Islet precursor cell (in vitro differentiated cells): Measurements from ENCODE around the gene FAM53A.
"Not testable (repeated sequence)": the region's sequence is repeated elsewhere in the genome, so short reads cannot be mapped to it uniquely, and the experiment has no call there.

ENCODE experiments used
- DNase-seq: peaks from one replicate; pipeline ENCODE4 v3.0.0-alpha.2; 2018

Gene FAM53A

DNA sequence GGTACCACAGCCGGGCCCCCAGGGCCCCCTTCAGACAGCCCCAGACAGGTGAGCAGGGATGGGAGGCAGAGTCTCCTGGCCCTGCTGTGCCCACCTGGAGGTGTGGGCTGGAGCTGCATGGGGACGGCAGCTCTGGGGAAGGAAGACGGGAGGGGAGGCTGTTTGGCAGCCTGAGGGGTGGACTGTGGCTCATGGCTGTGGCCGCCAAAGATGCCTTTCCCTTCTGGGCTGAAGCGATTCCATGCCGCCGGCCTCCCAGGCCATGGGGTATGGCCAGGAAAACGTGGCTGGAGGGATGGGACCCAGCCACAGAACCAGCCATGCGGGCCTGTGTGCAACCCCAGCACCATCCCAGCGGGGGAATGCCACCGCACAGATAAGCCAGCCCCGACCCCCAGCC, 65.7 kb downstream of the FAM53A start:
- no peak for DNase-seq

- no peak for DNase-seq
Observed at GRCh38 chr4:1616557-1616930, 67.6 kb downstream of the FAM53A start.

DNA sequence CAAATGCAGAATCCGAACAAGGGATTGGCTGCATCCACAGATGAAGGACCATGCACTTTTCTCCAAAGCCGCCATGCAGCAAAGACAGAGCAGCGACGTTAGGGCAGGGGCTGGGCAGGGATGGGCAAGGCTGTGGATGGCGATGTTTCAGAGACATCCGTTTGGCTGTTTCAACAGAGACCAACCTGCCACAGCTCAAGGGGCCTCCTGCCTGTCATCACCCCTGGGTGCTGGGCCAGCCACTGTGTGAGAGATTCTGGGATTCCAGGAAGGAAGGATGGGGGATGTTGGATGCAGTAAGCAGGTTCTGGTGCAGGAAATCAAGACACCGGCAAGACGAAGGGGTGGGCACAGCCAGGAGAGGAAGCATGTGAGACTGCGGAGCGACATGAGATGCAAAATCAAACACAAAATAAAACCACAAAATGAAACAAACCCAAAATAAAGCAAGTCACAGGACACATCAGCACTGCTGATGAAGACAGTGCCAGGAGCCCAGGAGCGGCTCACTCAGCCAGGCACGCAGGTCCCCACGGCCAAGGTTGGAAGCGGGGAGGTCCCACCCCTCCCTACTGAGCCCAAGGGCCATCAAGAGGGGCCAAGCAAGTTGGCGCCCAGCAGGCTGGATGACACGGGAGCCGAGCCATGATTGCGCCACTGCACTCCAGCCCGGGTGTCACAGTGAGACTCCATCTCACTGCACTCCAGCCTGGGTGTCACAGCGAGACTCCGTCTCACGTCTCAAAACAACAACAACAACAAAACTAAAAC, 68.1 kb downstream of the FAM53A start:
- no peak for DNase-seq

GRCh38 chr4:1614854-1615595, 69.1 kb downstream of the FAM53A start:
- no peak for DNase-seq

- DNase-seq = no peak
Observed at GRCh38 chr4:1614502-1614853, 69.6 kb downstream of the FAM53A start.

GRCh38 chr4:1614049-1614448, 70.1 kb downstream of the FAM53A start:
- DNase-seq = no peak

- DNase-seq = no peak
Observed at GRCh38 chr4:1613099-1613495, 71.0 kb downstream of the FAM53A start.

DNA sequence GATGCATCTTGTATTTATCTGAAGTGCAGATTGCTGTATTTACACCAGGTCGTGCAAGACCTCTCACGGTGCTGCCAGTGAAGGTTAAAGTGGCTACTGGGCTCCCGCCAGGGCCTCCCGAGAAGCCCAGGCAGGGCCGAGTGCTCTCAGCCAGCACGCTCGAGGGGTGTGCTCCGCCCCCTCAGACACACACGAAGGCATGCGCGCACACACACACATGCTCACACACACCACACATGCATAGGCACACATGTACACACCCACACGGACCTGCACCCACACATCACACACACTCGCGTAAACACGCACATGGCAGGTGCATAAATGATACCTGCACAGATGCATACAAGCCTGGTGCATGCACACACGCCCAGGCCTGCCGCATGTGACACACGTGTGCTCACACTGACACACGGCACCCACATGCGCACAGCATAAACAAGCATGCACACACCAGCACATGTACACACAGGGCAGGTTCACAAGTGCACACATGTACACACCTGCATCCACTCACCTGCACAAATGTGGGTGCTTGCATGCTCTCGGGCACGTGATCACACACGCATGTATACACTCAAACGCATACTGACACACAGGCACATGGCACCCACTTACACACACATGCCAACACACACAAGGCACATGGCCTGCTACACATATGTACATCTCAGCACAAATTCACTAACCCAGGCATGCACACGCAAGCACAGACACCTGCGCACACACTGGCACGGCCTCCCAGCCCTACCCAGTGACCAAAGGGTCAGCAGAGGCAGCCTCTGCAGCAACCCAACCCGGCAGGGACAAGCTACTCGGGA, 71.6 kb downstream of the FAM53A start:
- no peak for DNase-seq

DNA sequence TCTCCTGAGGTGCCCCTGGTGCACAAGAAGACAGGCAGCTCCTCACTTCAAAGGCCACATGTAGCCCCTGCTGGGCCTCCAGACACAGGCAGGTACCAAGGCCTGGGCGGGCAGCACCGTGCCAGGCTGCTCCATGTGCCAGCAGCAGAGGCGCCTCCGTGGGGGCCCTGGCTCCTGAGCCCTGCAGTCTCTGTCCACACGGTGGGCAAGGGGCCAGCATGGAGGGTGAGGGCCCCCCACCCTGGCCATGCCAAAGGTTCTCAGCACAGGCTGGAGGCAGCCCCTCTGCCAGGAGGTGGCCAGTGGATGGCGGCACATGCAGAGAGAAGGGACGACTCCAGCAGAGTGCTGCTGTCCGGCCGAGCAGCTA, 72.6 kb downstream of the FAM53A start:
- DNase-seq = no peak

DNA sequence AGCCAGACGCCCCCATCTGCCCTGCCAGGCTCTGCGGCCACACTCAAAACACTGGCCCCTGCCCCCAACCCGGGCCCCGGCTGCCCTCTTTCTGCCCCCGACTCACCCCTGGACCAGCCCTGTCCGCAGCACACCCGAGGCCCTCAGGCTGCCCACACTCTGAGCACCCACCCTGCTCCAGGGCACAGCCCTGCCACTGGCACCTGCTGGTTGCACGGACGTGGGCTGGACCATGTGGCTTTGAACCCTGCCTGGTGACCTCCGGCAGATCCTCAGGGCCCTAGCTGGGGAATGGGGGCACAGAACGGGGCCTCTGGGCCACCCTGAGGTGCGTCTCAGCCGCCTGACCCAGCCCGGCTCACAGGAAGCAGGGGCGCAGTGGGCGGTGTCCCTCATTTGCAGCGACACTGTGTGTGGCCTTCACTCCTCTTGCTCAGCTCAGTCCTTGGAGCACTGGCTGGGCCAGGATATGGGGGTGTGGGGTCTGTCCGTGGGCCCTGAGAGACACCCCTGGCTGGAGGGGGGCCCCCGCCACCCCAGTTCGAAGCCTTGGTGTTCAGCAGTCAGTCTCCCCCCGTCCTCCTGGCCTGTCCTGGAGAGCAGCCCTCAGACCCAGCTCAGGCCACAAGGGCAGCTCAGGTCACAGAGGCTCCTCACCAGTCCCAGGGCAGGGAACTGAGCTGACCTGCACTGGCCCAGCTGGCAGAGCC, 73.2 kb downstream of the FAM53A start:
- no peak for DNase-seq

- DNase-seq = no peak
Observed at GRCh38 chr4:1609901-1610790, 74.0 kb downstream of the FAM53A start.

GRCh38 chr4:1608821-1609500, 75.2 kb downstream of the FAM53A start:
- no peak for DNase-seq

GRCh38 chr4:1608196-1608820, 75.8 kb downstream of the FAM53A start:
- no peak for DNase-seq

DNA sequence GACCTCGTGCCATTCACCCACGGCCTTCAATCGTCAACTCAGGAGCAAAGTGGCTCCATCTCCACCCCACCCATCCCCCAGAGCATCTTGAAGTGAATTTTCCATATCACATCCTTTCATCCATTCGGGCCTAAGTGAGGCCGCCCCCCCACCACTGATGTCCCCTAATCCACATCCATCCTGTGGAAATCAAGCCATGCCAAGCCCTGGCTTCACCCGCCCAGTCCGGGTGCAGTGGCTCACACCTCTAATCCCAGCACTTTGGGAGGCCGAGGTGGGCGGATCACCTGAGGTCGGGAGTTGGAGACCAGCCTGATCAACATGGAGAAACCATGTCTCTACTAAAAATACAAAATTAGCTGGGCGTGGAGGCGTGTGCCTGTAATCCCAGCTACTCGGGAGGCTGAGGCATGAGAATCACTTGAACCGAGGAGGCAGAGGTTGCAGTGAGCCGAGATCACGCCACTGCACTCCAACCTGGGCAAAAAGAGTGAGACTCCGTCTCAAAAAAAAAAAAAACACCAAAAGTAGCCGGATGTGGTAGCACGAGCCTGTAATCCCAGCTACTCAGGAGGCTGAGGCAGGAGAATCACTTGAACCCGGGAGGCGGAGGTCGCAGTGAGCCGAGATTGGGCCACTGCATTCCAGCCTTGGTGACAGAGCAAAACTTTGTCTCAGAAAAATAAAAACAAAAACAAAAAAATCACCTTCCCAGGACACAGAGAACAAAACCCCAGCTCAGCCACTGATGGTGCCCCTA, 76.5 kb downstream of the FAM53A start:
- DNase-seq = not testable (repeated sequence)

DNA sequence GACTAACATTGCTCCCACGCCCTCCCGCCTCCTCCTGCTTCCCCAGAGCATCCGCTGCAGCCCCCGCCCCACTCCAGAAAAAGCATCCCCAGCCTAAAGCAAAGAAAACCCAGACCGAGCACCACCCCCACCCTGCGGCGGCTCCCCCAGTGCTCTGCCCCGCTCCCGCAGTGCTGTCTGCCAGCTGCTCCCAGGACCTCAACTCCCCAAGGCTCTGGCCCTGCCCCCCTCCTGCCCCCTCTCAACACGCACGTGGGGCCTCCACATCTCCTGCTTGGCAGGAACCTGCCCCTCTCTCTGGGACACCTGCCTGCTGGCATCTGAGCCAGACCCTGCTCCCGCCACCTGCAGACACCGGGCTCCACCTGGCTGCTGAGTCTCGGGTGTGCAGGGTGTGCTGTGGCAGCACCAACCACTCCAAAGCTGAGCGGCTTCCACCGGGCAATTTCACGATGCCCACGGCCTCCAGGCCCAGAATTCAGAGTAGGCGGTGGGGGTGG, 79.4 kb downstream of the FAM53A start:
- no peak for DNase-seq

DNA sequence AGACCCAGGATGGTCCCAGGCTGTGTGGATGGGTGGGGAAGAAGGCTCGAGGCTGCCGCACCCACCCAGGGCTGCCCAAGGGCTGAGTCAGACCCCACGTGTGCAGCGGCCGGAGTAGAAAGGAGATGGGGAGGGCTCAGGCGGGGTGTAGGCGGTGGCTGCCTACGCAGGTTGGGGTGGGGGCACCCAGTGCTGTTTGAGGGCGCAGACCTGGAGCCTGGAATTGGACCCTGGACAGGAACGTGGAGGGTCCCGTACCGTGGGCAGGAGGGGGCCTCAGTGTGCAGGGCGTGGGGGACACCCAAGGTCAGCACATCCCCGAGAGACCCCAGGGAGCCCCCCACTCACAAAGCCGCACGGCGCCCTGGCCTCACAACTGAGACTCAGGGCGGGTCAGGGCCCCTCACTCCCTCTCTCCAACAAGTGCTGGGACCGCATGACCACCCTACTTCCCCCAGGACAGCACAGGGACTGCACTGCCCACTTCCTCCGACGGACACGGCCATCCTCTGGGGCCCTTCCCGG, 79.9 kb downstream of the FAM53A start:
- no peak for DNase-seq

DNA sequence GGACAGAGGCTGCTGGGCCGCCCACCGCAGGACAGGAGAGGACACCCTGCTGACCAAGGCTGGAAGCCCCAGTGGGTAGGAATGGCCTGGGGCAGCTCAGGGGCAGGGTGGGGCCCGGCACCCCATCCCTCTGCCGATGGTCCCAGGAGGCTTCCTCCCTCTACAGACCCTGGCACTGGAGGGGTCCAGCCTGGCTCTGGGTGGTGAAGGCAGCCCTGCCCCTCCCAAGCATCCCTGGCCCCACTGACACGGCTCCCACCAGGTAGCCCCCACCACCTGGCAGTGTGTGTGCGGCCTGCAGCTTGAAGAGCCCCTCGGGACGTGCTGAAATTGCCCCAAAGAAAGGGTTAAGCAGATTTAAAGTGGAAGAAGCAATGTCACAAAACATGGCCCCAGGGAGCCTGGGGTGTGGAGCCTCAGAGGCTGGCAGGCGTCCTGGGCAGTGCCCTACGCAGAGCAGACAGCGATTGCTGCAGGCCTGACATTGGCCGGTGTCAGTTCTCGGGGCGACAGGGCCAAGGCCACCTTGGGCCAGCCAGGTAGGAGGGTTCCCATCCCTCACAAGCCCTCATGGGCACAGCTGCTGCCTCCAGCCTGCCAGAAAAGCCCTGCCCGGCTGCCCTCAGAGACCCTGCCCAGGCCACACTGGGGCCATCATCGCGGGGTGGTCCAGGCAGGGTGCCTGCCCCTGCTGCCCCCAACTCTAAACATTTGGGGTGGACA, 80.5 kb downstream of the FAM53A start:
- DNase-seq = no peak

DNA sequence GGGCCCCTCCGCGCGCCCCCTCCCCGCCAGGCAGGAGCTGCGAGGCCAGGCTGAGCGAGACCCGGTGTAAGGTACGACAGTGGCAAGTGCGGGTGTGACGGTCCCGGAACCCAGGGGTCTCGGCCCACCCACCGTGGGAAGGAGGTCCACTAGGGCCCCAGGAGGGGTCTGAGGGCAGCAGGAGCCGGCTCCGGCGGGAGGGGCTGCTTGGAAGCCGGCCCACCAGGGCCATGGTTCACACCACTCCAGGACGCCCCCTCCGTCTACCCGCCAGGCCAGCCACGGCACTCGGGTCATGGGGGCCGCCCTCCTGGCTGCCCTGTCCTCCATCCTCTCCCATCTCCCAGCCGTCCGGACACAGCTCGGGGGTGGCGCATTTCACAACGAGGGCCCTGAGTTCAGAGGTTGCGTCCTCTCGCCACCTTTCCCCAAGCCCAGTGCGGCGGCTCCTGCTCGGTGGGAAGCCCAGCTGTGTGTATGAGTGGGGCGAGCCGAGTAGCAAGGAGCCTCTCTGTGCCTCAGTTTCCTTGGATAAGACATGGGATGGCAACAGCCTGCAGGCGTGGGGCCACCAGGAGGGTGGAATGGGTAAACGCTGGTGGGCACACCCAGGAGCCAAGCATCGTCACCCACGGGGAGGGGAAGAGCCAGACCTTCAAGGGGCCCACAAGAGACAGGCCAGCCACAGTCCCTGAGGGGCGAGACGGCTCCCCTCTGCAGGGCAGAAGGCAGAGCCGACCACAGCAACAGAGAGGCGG, 81.3 kb downstream of the FAM53A start:
- DNase-seq = no peak
